Keratinocyte (primary cell): ENCODE data around the gene NGFR. TPM values are rescaled to one million over a fixed set of nuclear protein-coding genes. Genes with fewer than 3 reads are reported as not detected.

Source experiments
- DNase-seq: peaks from one replicate; pipeline ENCODE4 v3.0.0-alpha.2; 2011; ENCODE audit warnings: low read depth, missing footprints, low spot score
- FAIRE-seq: peaks from 2 replicates; lab custom pipeline; 2011; peaks lifted over from hg19 to GRCh38; lab: Jason Lieb, UNC
- H2AFZ ChIP-seq: 2 replicates; pipeline ENCODE4 v1.6.0; 2012; ENCODE audit warnings: low read length, control low read depth, inconsistent platforms; ENCODE audit not compliant: control insufficient read depth
- H3K27ac ChIP-seq: 2 replicates; pipeline ENCODE4 v1.5.1; 2011; ENCODE audit warnings: low read length; ENCODE audit not compliant: control insufficient read depth, insufficient read depth
- H3K27me3 ChIP-seq: 3 replicates; pipeline ENCODE4 v1.6.0; 2011; ENCODE audit warnings: low read length; ENCODE audit not compliant: control insufficient read depth, insufficient read depth; ENCODE audit errors: extremely low read depth
- H3K36me3 ChIP-seq, 2 experiments: 2 replicates in 1 of 2; 3 replicates in 1 of 2; pipeline ENCODE4 v1.5.1; 2011; ENCODE audit warnings: low read length in 2 of 2, mild to moderate bottlenecking in 1 of 2; ENCODE audit not compliant: control insufficient read depth in 2 of 2, insufficient read depth in 2 of 2; ENCODE audit errors: extremely low read depth in 1 of 2
- H3K4me1 ChIP-seq: 3 replicates; pipeline ENCODE4 v1.5.1; 2011; ENCODE audit warnings: low read length; ENCODE audit not compliant: control insufficient read depth, insufficient read depth; ENCODE audit errors: extremely low read depth
- H3K4me2 ChIP-seq: 3 replicates; pipeline ENCODE4 v1.6.0; 2011; ENCODE audit warnings: low read depth, low read length; ENCODE audit not compliant: control insufficient read depth, insufficient read depth; ENCODE audit errors: extremely low read depth
- H3K4me3 ChIP-seq, 3 experiments: fragments of 200-600 bp in 1 of 3; sonication (generic) in 1 of 3; 2 replicates in 2 of 3; 3 replicates in 1 of 3; pipeline ENCODE4 v1.5.1; 2011 to 2016; ENCODE audit warnings: low read length in 3 of 3, mild to moderate bottlenecking in 3 of 3, control low read depth in 2 of 3, inconsistent platforms in 1 of 3, low read depth in 1 of 3, mixed read lengths in 1 of 3, mixed run types in 1 of 3, moderate library complexity in 1 of 3; ENCODE audit not compliant: control insufficient read depth in 2 of 3, insufficient read depth in 2 of 3; ENCODE audit errors: extremely low read depth in 1 of 3
- H3K79me2 ChIP-seq: 2 replicates; pipeline ENCODE4 v1.6.0; 2012; ENCODE audit warnings: low read length; ENCODE audit not compliant: control insufficient read depth, insufficient read depth
- H3K9ac ChIP-seq: 3 replicates; pipeline ENCODE4 v1.6.0; 2011; ENCODE audit warnings: low read length; ENCODE audit not compliant: control insufficient read depth, insufficient read depth; ENCODE audit errors: extremely low read depth
- H3K9me1 ChIP-seq: 3 replicates; pipeline ENCODE4 v1.6.0; 2011; ENCODE audit warnings: low read length; ENCODE audit not compliant: control insufficient read depth, insufficient read depth; ENCODE audit errors: extremely low read depth
- H3K9me3 ChIP-seq: 2 replicates; pipeline ENCODE4 v1.5.1; 2012; ENCODE audit warnings: low read depth, low read length; ENCODE audit not compliant: control insufficient read depth
- H4K20me1 ChIP-seq: 3 replicates; pipeline ENCODE4 v1.6.0; 2011; ENCODE audit warnings: low read length; ENCODE audit not compliant: control insufficient read depth, insufficient read depth; ENCODE audit errors: extremely low read depth
- EZH2 ChIP-seq: IDR thresholded peaks from one replicate; pipeline ENCODE4 v1.6.1; 2012; ENCODE audit warnings: inconsistent platforms, mild to moderate bottlenecking, low read length, moderate library complexity
- dilution Hi-C: fragments of 300-500 bp; cut with MboI; formaldehyde crosslinking; loops from one replicate; pipeline ENCODE4 v1.7.0; 2020; ENCODE audit warnings: low sequenced_read_pairs; ENCODE audit not compliant: extremely low pct_ligation_motif_present
- polyA plus RNA-seq, 5 experiments: library from polyadenylated mRNA; depleted of rRNA in 3 of 5; stranded (reverse) in 3 of 5; stranded (forward) in 1 of 5; unstranded in 1 of 5; fragments of >200 nt; gene quantifications; 1 replicate in 1 of 5; 2 replicates in 3 of 5; 3 replicates in 1 of 5; pipeline versions ENCODE4 v1.2.1 to v1.2.3, GENCODE V29; 2011 to 2012; ENCODE audit warnings: missing spikeins in 2 of 5, low read depth in 1 of 5, low replicate concordance in 1 of 5
- TF ChIP-seq, protein P1 (sequence below), 3 experiments: IDR thresholded peaks in 1 of 3; conservative IDR thresholded peaks in 1 of 3; optimal IDR thresholded peaks in 1 of 3; 2 replicates in 2 of 3; 3 replicates in 1 of 3; pipeline versions ENCODE3 to v1.5.1; 2011; ENCODE audit warnings: low read length in 3 of 3, mild to moderate bottlenecking in 3 of 3, moderate library complexity in 2 of 3, control low read depth in 1 of 3, inconsistent platforms in 1 of 3; ENCODE audit not compliant: insufficient read depth in 2 of 3; ENCODE audit errors: extremely low read depth in 1 of 3

NGFR gene
- polyA plus RNA-seq, 1 donor (not counting 4 experiments of a cell fraction or from before 2014, with no cell fraction given) = 1.7 TPM

DNA sequence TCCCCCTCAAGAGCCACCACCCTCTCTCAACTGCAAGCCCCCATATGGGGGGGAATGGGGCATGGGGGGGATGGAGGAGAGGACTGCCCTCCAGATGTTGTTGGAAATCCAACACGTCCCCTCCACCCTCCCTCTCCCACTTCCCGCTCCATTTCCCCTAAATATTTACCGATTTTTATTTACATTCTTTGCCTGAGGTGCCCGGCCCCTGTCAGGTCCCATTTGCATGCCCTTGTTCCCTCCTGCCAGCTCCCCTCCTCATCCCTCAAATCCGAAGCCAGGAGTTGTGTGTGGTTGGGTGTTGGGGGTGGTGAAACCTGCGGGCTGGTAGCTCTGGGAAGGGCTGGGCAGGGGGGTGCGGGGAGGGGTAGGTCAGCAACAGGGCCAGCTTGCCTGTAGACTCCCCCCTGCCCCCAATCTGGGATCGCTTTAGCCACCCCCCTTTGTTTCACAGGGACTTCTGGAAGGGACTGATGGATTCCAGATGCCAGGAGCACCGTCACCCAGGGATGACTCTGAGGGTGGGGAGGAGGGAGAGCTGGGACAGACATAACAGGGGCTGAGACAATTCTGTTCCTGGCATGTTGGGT is 39.7 kb upstream of the NGFR start:
- Histone ChIP-seq H3K4me2 (no peak overlapping the region), H4K20me1 (no peaks in the 10 kb centered on the region), H3K9me3 (no peaks in the 10 kb centered on the region), H3K4me3 (no peak overlapping the region), H3K9ac (no peak overlapping the region), H3K27me3 (peaks cover 40% of the 10 kb centered on the region), H2AFZ (no peak overlapping the region), H3K79me2 (no peaks in the 10 kb centered on the region), H3K4me1 (peaks cover 29% of the 10 kb centered on the region), H3K36me3 (no peaks in the 10 kb centered on the region), H3K27ac (no peak overlapping the region), H3K9me1 (no peaks in the 10 kb centered on the region)
- dilution Hi-C loops = no loop called here
- TF ChIP-seq, protein P1, sequence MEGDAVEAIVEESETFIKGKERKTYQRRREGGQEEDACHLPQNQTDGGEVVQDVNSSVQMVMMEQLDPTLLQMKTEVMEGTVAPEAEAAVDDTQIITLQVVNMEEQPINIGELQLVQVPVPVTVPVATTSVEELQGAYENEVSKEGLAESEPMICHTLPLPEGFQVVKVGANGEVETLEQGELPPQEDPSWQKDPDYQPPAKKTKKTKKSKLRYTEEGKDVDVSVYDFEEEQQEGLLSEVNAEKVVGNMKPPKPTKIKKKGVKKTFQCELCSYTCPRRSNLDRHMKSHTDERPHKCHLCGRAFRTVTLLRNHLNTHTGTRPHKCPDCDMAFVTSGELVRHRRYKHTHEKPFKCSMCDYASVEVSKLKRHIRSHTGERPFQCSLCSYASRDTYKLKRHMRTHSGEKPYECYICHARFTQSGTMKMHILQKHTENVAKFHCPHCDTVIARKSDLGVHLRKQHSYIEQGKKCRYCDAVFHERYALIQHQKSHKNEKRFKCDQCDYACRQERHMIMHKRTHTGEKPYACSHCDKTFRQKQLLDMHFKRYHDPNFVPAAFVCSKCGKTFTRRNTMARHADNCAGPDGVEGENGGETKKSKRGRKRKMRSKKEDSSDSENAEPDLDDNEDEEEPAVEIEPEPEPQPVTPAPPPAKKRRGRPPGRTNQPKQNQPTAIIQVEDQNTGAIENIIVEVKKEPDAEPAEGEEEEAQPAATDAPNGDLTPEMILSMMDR (optimal IDR thresholded peaks at IDR 0.05 in 1 of 3, IDR thresholded peaks at IDR 0.05 in 1 of 3, conservative IDR thresholded peaks at IDR 0.05 in 1 of 3; ENCODE audit: extremely low read depth in 1 of 3, insufficient read depth in 2 of 3, low read length in 3 of 3) = no peak
- TF ChIP-seq EZH2 = no peak
- DNase-seq (no peak), FAIRE-seq (no peak)

DNA sequence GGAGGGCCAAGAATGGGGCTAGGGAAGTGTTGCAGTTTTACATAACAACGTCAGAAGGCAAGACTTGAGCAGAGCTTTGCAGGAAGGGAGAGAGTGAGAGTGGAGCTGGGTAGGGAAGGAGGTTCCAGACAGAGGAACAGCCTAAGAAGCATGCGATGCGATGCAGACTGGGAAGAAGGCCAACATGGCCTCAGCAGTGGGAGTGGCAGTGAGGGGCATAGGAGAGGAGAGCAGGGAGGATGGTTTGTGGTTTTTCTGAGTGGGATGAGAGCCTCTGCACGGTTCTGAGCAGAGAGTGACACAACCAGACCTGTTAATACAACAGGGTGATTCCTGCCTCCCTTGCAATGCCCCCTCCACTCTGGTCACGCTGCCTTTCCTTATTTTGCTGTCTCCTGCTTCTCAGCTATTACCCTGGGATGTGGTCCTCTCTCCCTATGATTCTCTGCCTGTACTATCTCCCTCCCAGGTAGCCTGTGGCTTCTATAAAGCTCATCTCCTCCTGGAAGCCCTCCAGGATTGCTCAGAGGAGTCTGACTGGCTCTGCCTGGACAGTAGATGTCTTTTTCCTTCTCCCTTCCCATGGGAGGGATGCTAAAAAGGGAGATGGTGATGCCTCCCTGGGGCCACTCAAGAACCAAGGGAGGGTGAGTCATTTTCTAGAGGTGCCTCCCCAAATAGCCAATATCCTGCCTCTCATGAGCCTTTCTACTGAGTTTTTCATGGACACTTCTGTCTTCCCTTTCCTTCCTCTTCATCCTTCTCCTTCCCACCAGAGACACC is 38.7 kb upstream of the NGFR start:
- Histone ChIP-seq H3K4me3 (no peak overlapping the region), H2AFZ (peak overlapping the region; percentile 15), H3K79me2 (no peaks in the 10 kb centered on the region), H3K9me1 (no peaks in the 10 kb centered on the region), H4K20me1 (no peaks in the 10 kb centered on the region), H3K4me2 (no peak overlapping the region), H3K9me3 (no peaks in the 10 kb centered on the region), H3K27ac (no peak overlapping the region), H3K27me3 (peaks cover 44% of the 10 kb centered on the region), H3K36me3 (no peaks in the 10 kb centered on the region), H3K4me1 (peaks cover 20% of the 10 kb centered on the region), H3K9ac (no peak overlapping the region)
- dilution Hi-C loops = no loop called here
- TF ChIP-seq, protein P1 (optimal IDR thresholded peaks at IDR 0.05 in 1 of 3, IDR thresholded peaks at IDR 0.05 in 1 of 3, conservative IDR thresholded peaks at IDR 0.05 in 1 of 3; ENCODE audit: extremely low read depth in 1 of 3, insufficient read depth in 2 of 3, low read length in 3 of 3) = no peak
- no peak for TF ChIP-seq EZH2
- no peak for DNase-seq
- peak; percentile 75 for FAIRE-seq
